GM12892 (cell line): ENCODE results near the gene QSOX1.
A peak's percentile ranks its signal among the peaks of the same experiment; 100 is the strongest.

Source experiments
- DNase-seq: peaks from one replicate; pipeline ENCODE4 v3.0.0; 2011; ENCODE audit not compliant: insufficient read length
- FAIRE-seq: peaks from 2 replicates; lab custom pipeline; 2011; peaks lifted over from hg19 to GRCh38; lab: Jason Lieb, UNC
- POLR2A ChIP-seq: IDR thresholded peaks from 2 replicates; pipeline ENCODE4 v1.6.1; 2011; ENCODE audit warnings: low read depth, low read length, control low read depth
- POLR2AphosphoS5 ChIP-seq: IDR thresholded peaks from 2 replicates; pipeline ENCODE4 v1.6.1; 2011; ENCODE audit warnings: low read depth, low read length, control low read depth
- TAF1 ChIP-seq: IDR thresholded peaks from 2 replicates; pipeline ENCODE4 v1.6.1; 2011; ENCODE audit warnings: low read depth, mild to moderate bottlenecking, control low read depth, low read length, borderline replicate concordance

Gene QSOX1

GRCh38 chr1:180178511-180179161 is 24.0 kb downstream of the QSOX1 start:
- DNase-seq (peak; percentile 68), FAIRE-seq (peak; percentile 74)
- TF ChIP-seq TAF1 (no peak), POLR2AphosphoS5 (no peak), POLR2A (no peak)

- FAIRE-seq (no peak), DNase-seq (no peak)
- TF ChIP-seq POLR2AphosphoS5 (no peak), TAF1 (no peak), POLR2A (no peak)
Observed at GRCh38 chr1:180179162-180179957, 24.7 kb downstream of the QSOX1 start.

- DNase-seq (no peak), FAIRE-seq (no peak)
Observed at GRCh38 chr1:180181048-180181447, 26.4 kb downstream of the QSOX1 start.

GRCh38 chr1:180181996-180182642 is 27.4 kb downstream of the QSOX1 start:
- DNase-seq, result no peak
- FAIRE-seq, result no peak
- no peak for TF ChIP-seq POLR2A
- no peak for TF ChIP-seq POLR2AphosphoS5

More at GRCh38 chr1:180181048-180181447, 26.4 kb downstream of the QSOX1 start:
- TF ChIP-seq POLR2AphosphoS5 (no peak), POLR2A (no peak), TAF1 (no peak)

GRCh38 chr1:180182643-180183311 is 28.1 kb downstream of the QSOX1 start:
- no peak for FAIRE-seq

GRCh38 chr1:180183426-180183825 is 28.8 kb downstream of the QSOX1 start:
- FAIRE-seq, result no peak
- no peak for DNase-seq
- TF ChIP-seq POLR2A (no peak), POLR2AphosphoS5 (no peak), TAF1 (no peak)

More at GRCh38 chr1:180182643-180183311, 28.1 kb downstream of the QSOX1 start:
- TF ChIP-seq POLR2AphosphoS5 (no peak), TAF1 (no peak), POLR2A (no peak)
- DNase-seq, result no peak

- FAIRE-seq, result no peak
- TF ChIP-seq POLR2A (no peak), POLR2AphosphoS5 (no peak), TAF1 (no peak)
- DNase-seq, result no peak
Observed at GRCh38 chr1:180184041-180184440, 29.4 kb downstream of the QSOX1 start.

GRCh38 chr1:180185281-180185680 is 30.6 kb downstream of the QSOX1 start:
- no peak for FAIRE-seq
- no peak for TF ChIP-seq POLR2AphosphoS5
- TF ChIP-seq TAF1, result no peak
- TF ChIP-seq POLR2A, result no peak
- DNase-seq, result no peak

GRCh38 chr1:180185971-180186645 is 31.4 kb downstream of the QSOX1 start:
- TF ChIP-seq TAF1 (no peak), POLR2AphosphoS5 (no peak), POLR2A (no peak)
- DNase-seq (no peak), FAIRE-seq (no peak)

- DNase-seq (no peak), FAIRE-seq (no peak)
- TF ChIP-seq POLR2A (no peak), TAF1 (no peak), POLR2AphosphoS5 (no peak)
Observed at GRCh38 chr1:180186831-180187230, 32.2 kb downstream of the QSOX1 start.

GRCh38 chr1:180187626-180188025 is 33.0 kb downstream of the QSOX1 start:
- DNase-seq (no peak), FAIRE-seq (no peak)
- TF ChIP-seq POLR2AphosphoS5 (no peak), TAF1 (no peak), POLR2A (no peak)

GRCh38 chr1:180188091-180188506 is 33.4 kb downstream of the QSOX1 start:
- FAIRE-seq, result no peak
- TF ChIP-seq POLR2A (no peak), POLR2AphosphoS5 (no peak), TAF1 (no peak)
- peak; percentile 53 for DNase-seq
